ENCODE data around the gene CADM4.

DNA sequence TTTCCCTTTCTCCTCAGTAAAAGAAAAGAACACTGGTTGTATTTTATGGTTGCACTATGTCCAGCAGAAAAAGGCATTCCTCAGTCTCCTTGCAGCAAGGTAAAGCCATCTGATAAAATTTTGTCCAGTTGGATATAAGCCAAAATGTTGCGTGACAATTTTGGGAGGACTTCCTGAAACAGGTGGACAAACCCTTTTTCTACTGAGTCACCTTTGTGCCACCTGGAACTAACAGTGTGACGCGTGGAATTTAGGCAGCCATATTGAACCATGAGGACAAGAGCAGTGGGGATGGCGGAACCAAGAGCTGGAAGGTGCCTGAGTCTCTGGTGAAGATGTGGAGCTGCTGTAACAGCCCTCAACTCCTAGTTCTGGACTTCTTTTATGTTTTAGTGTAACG is 8.2 kb downstream of the CADM4 start:
- TF ChIP-seq EP300 (IDR thresholded peaks at IDR 0.05; ENCODE audit: borderline replicate concordance in 1 of 2, low read depth in 2 of 2, low read length in 2 of 2) (no peak), TAF1 (IDR thresholded peaks at IDR 0.05; ENCODE audit: low read depth, low read length) (no peak), JUN (IDR thresholded peaks at IDR 0.05; ENCODE audit: low read depth, low read length) (no peak), POLR2A (IDR thresholded peaks at IDR 0.05; ENCODE audit: control extremely low read depth in 1 of 2, low read depth in 2 of 2, low read length in 2 of 2) (no peak), CTCF (IDR thresholded peaks at IDR 0.05; ENCODE audit: control extremely low read depth in 1 of 3, insufficient read depth in 1 of 3, low read depth in 1 of 3, low read length in 3 of 3) (no peak), SIN3A (conservative IDR thresholded peaks at IDR 0.05 in 1 of 2, IDR thresholded peaks at IDR 0.05 in 1 of 2; ENCODE audit: low read depth in 1 of 2, low read length in 2 of 2) (no peak), TCF12 (IDR thresholded peaks at IDR 0.05; ENCODE audit: low read depth, low read length) (no peak), POLR2AphosphoS5 (IDR thresholded peaks at IDR 0.05; ENCODE audit: low read depth, low read length) (no peak), BCL11A (IDR thresholded peaks at IDR 0.05; ENCODE audit: low read depth in 2 of 2, low read length in 2 of 2) (no peak), YY1 (IDR thresholded peaks at IDR 0.05; ENCODE audit: low read depth, low read length) (no peak), ZNF274 (IDR thresholded peaks at IDR 0.05; ENCODE audit: borderline replicate concordance, extremely low read depth, low read length) (no peak), RXRA (IDR thresholded peaks at IDR 0.05; ENCODE audit: insufficient read depth, low read depth, low read length) (no peak)
